Tibial nerve (tissue), 4 donors: ENCODE measurements around the gene FLT4.

Experiments
- EP300 ChIP-seq, 2 donors: sonication (generic); formaldehyde crosslinking; IDR thresholded peaks; one replicate each; pipeline ENCODE4 v1.6.1; 2017; ENCODE audit warnings: antibody characterized with exemption in 2 of 2, mild to moderate bottlenecking in 1 of 2
- POLR2A ChIP-seq, 2 donors: fragments of 450-650 bp; IDR thresholded peaks; one replicate each; pipeline ENCODE4 v1.6.1; 2017; ENCODE audit warnings: antibody characterized with exemption in 2 of 2, mild to moderate bottlenecking in 2 of 2, moderate library complexity in 2 of 2
- TF ChIP-seq, protein P1 (sequence below), 5 experiments: fragments of 200-600 bp in 3 of 5; fragments of 450-650 bp in 2 of 5; sonication (generic) in 3 of 5; IDR thresholded peaks; one replicate each; pipeline ENCODE4 v1.5.1; 2016 to 2019; ENCODE audit warnings: antibody characterized with exemption in 5 of 5, mild to moderate bottlenecking in 3 of 5, moderate library complexity in 2 of 5

GRCh38 chr5:180625791-180626660, 23.4 kb downstream of the FLT4 start:
- TF ChIP-seq, protein P1, sequence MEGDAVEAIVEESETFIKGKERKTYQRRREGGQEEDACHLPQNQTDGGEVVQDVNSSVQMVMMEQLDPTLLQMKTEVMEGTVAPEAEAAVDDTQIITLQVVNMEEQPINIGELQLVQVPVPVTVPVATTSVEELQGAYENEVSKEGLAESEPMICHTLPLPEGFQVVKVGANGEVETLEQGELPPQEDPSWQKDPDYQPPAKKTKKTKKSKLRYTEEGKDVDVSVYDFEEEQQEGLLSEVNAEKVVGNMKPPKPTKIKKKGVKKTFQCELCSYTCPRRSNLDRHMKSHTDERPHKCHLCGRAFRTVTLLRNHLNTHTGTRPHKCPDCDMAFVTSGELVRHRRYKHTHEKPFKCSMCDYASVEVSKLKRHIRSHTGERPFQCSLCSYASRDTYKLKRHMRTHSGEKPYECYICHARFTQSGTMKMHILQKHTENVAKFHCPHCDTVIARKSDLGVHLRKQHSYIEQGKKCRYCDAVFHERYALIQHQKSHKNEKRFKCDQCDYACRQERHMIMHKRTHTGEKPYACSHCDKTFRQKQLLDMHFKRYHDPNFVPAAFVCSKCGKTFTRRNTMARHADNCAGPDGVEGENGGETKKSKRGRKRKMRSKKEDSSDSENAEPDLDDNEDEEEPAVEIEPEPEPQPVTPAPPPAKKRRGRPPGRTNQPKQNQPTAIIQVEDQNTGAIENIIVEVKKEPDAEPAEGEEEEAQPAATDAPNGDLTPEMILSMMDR (IDR thresholded peaks at IDR 0.05) = no peak
- TF ChIP-seq POLR2A (IDR thresholded peaks at IDR 0.05) = no peak
- no peak for TF ChIP-seq EP300 (IDR thresholded peaks at IDR 0.05)
